ENCODE measurements around the gene RABGAP1L.

GRCh38 chr1:174724219-174724618 lies 564.9 kb downstream of the RABGAP1L start:
- TF ChIP-seq CTCF (IDR thresholded peaks at IDR 0.05) (no peak), CREM (CRISPR knock-in tag; IDR thresholded peaks at IDR 0.05) (no peak), E2F4 (CRISPR knock-in tag; IDR thresholded peaks at IDR 0.05; ENCODE audit: borderline replicate concordance, low read depth) (no peak), JUN (CRISPR knock-in tag; IDR thresholded peaks at IDR 0.05) (no peak), MAX (CRISPR knock-in tag; IDR thresholded peaks at IDR 0.05) (no peak), ARID4B (CRISPR knock-in tag; IDR thresholded peaks at IDR 0.05; ENCODE audit: borderline replicate concordance) (no peak), MYBL2 (CRISPR knock-in tag; IDR thresholded peaks at IDR 0.05) (no peak), ZNF121 (CRISPR knock-in tag; IDR thresholded peaks at IDR 0.05) (no peak), SP1 (CRISPR knock-in tag; conservative IDR thresholded peaks at IDR 0.05) (no peak)
